DOHH2 (cell line): ENCODE results near the gene ARL8B.
A peak's percentile ranks its signal among the peaks of the same experiment; 100 is the strongest.

Source experiments
- H3F3A ChIP-seq: fragments of 200-600 bp; sonication (generic), shearing (Covaris generic); 2 replicates; pipeline ENCODE4 v1.6.0; 2016; ENCODE audit warnings: antibody characterized with exemption, mild to moderate bottlenecking; ENCODE audit not compliant: control insufficient read depth, insufficient read depth
- H3K27ac ChIP-seq: fragments of 200-600 bp; sonication (generic); 2 replicates; pipeline ENCODE4 v1.5.1; 2014; ENCODE audit warnings: low read depth, mild to moderate bottlenecking, low read length, moderate library complexity
- H3K27me3 ChIP-seq: fragments of 200-600 bp; sonication (generic); 2 replicates; pipeline ENCODE4 v1.6.1; 2014; ENCODE audit warnings: mild to moderate bottlenecking, low read length, mixed read lengths; ENCODE audit not compliant: control insufficient read depth
- H3K36me3 ChIP-seq: fragments of 200-600 bp; sonication (generic); 2 replicates; pipeline ENCODE4 v1.6.1; 2014; ENCODE audit warnings: mild to moderate bottlenecking, low read length, moderate library complexity, mixed read lengths; ENCODE audit not compliant: control insufficient read depth
- H3K4me1 ChIP-seq: fragments of 200-600 bp; sonication (generic); 2 replicates; pipeline ENCODE4 v1.6.1; 2014; ENCODE audit warnings: mild to moderate bottlenecking, low read length, mixed read lengths; ENCODE audit not compliant: control insufficient read depth
- H3K4me2 ChIP-seq: fragments of 200-600 bp; sonication (generic); 2 replicates; pipeline ENCODE4 v1.6.0; 2014; ENCODE audit warnings: mild to moderate bottlenecking, low read length, moderate library complexity
- H3K4me3 ChIP-seq: fragments of 200-600 bp; sonication (generic); 2 replicates; pipeline ENCODE4 v1.5.1; 2014; ENCODE audit warnings: mild to moderate bottlenecking, low read length, mixed read lengths
- H3K79me2 ChIP-seq: fragments of 200-600 bp; sonication (generic); 2 replicates; pipeline ENCODE4 v1.6.1; 2014; ENCODE audit warnings: mild to moderate bottlenecking, low read length, mixed read lengths; ENCODE audit not compliant: control insufficient read depth
- H3K9me2 ChIP-seq: fragments of 200-600 bp; sonication (generic); replicated peaks from 2 replicates; pipeline ENCODE4 v1.6.1; 2014; ENCODE audit warnings: mild to moderate bottlenecking, low read length, mixed read lengths; ENCODE audit not compliant: control insufficient read depth
- H3K9me3 ChIP-seq: fragments of 200-600 bp; sonication (generic); 2 replicates; pipeline ENCODE4 v1.6.1; 2014; ENCODE audit warnings: antibody characterized with exemption, low read length, mixed read lengths; ENCODE audit not compliant: control insufficient read depth, insufficient read depth
- H4K20me1 ChIP-seq: fragments of 200-600 bp; sonication (generic); 2 replicates; pipeline ENCODE4 v1.6.0; 2014; ENCODE audit warnings: low read depth, mild to moderate bottlenecking, antibody characterized with exemption, low read length, moderate library complexity; ENCODE audit not compliant: control insufficient read depth, insufficient read depth
- EZH2phosphoT487 ChIP-seq: fragments of 200-600 bp; sonication (generic); IDR thresholded peaks from 2 replicates; pipeline ENCODE4 v1.6.1; 2017; ENCODE audit warnings: borderline replicate concordance, mild to moderate bottlenecking, antibody characterized with exemption, low read length, moderate library complexity, mixed read lengths
- TF ChIP-seq, protein P1 (sequence below): fragments of 200-600 bp; sonication (generic); IDR thresholded peaks from one replicate; pipeline ENCODE4 v1.5.1; 2014; ENCODE audit warnings: antibody characterized with exemption, mild to moderate bottlenecking, low read depth, low read length; ENCODE audit not compliant: poor library complexity, severe bottlenecking

Gene ARL8B

DNA sequence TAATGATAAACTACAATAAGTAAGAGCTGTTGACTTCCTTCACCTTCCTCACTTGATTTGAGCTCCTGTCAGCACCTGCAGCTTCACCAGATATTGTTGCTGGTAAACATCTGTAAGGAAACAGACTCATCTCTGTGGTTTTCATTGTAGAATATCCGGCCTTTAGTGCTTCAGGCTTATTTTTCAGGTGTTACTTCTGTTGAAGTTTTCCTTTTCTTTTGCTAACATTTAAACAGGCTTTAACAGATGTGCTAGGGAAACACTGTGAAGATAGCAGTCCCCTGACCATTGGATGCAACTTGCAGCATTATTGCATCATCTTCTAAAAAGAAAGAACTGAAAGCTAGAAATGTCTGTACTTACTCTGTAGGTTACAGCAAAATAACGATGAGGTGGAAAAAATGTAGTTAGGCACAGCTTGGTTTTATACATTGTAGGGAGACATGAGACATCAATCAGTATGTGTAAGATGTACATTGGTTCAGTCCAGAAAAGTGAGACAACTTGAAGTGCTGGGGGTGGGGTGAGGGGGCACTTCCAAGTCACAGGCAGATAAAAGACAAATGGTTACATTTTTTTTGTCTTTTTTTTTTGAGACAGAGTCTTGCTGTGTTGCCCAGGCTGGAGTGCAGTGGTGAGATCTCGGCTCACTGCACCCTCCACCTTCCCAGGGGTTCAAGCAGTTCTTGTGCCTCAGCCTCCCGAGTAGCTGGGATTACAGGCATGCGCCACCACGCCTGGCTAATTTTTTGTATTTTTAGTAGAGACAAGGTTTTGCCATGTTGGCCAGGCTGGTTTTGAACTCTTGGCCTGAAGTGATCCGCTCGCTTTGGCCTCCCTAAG, 75.6 kb downstream of the ARL8B start:
- Histone ChIP-seq H3K4me2 (peak overlapping the region; percentile 96), H3K79me2 (peaks cover 99% of the 10 kb centered on the region), H3K27me3 (no peaks in the 10 kb centered on the region), H3K4me1 (peaks cover 70% of the 10 kb centered on the region), H3K9me2 (no peaks in the 10 kb centered on the region), H3K27ac (peak overlapping the region; percentile 95), H3K4me3 (peak overlapping the region; percentile 46), H3F3A (peaks cover 41% of the 10 kb centered on the region), H4K20me1 (peaks cover 13% of the 10 kb centered on the region; the same call in 1 of the 2 replicates), H3K9me3 (no peaks in the 10 kb centered on the region), H3K36me3 (peaks cover 97% of the 10 kb centered on the region)
- TF ChIP-seq EZH2phosphoT487 = no peak

- Histone ChIP-seq H3K4me3 (peak overlapping the region; percentile 46), H3K4me2 (peak overlapping the region; percentile 96), H3K9me3 (no peaks in the 10 kb centered on the region), H4K20me1 (peaks cover 18% of the 10 kb centered on the region), H3F3A (peaks cover 41% of the 10 kb centered on the region), H3K27me3 (no peaks in the 10 kb centered on the region), H3K4me1 (peaks cover 64% of the 10 kb centered on the region), H3K27ac (peak overlapping the region; percentile 95), H3K9me2 (no peaks in the 10 kb centered on the region), H3K79me2 (peaks cover 99% of the 10 kb centered on the region), H3K36me3 (peaks cover 97% of the 10 kb centered on the region)
- TF ChIP-seq EZH2phosphoT487 = no peak
- TF ChIP-seq, protein P1, sequence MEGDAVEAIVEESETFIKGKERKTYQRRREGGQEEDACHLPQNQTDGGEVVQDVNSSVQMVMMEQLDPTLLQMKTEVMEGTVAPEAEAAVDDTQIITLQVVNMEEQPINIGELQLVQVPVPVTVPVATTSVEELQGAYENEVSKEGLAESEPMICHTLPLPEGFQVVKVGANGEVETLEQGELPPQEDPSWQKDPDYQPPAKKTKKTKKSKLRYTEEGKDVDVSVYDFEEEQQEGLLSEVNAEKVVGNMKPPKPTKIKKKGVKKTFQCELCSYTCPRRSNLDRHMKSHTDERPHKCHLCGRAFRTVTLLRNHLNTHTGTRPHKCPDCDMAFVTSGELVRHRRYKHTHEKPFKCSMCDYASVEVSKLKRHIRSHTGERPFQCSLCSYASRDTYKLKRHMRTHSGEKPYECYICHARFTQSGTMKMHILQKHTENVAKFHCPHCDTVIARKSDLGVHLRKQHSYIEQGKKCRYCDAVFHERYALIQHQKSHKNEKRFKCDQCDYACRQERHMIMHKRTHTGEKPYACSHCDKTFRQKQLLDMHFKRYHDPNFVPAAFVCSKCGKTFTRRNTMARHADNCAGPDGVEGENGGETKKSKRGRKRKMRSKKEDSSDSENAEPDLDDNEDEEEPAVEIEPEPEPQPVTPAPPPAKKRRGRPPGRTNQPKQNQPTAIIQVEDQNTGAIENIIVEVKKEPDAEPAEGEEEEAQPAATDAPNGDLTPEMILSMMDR = no peak
Measured at GRCh38 chr3:5198313-5198677, 76.2 kb downstream of the ARL8B start.

GRCh38 chr3:5198986-5199731, 77.1 kb downstream of the ARL8B start:
- Histone ChIP-seq H3K36me3 (peaks cover 96% of the 10 kb centered on the region), H3K27ac (peak overlapping the region; percentile 95), H4K20me1 (peaks cover 15% of the 10 kb centered on the region), H3K9me3 (no peaks in the 10 kb centered on the region), H3K4me3 (peak overlapping the region; percentile 46), H3K27me3 (no peaks in the 10 kb centered on the region), H3K79me2 (peaks cover 95% of the 10 kb centered on the region), H3F3A (peaks cover 39% of the 10 kb centered on the region), H3K9me2 (no peaks in the 10 kb centered on the region), H3K4me2 (peak overlapping the region; percentile 96), H3K4me1 (peaks cover 55% of the 10 kb centered on the region)
- no peak for TF ChIP-seq EZH2phosphoT487
- TF ChIP-seq, protein P1 = no peak
